ENCODE results near the gene CCDC127.
"Not testable (repeated sequence)": the region's sequence is repeated elsewhere in the genome, so short reads cannot be mapped to it uniquely, and the experiment has no call there.

CCDC127 gene

DNA sequence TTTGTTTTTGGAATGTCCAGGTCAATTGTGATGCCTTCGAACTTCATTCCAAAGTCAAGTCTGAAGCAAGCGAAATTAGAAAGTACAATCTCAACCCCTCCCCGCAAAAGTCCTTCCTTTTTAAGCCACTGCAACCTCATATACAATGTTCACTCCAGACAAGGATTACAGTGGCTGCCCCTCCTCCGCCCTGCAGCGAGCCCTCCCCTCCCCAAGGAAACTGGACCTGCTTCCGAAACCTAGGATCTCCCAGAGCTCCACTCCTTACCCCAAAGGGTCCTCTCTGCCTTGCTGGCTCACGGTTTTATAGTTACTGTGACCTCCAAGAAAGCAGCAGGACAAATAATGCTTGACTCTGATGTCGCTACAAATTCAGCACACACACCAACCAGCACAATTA, 16.3 kb downstream of the CCDC127 start:
- no peak overlapping the region for H3K9ac ChIP-seq (ENCODE audit: insufficient read length, low read depth)
- H3K36me3 ChIP-seq (ENCODE audit: insufficient read depth, insufficient read length, low read length) = peaks cover 44% of the 10 kb centered on the region
- H3K4me3 ChIP-seq (ENCODE audit: insufficient read length, low read depth) = no peak overlapping the region
- no peak for DNase-seq (ENCODE audit: low read depth, low spot score)
- no peaks in the 10 kb centered on the region for H3K9me3 ChIP-seq (ENCODE audit: insufficient read depth, low read length)
- H3K4me1 ChIP-seq (ENCODE audit: insufficient read depth, insufficient read length) = no peaks in the 10 kb centered on the region
- TF ChIP-seq SUZ12 (IDR thresholded peaks at IDR 0.05; ENCODE audit: extremely low read depth, insufficient read depth, insufficient read length) (no peak), ZNF274 (IDR thresholded peaks at IDR 0.05; ENCODE audit: low read depth, low read length) (no peak), YY1 (IDR thresholded peaks at IDR 0.05; ENCODE audit: insufficient read depth, insufficient read length) (no peak)
- H3K27me3 ChIP-seq (ENCODE audit: insufficient read depth, insufficient read length) = no peaks in the 10 kb centered on the region

DNA sequence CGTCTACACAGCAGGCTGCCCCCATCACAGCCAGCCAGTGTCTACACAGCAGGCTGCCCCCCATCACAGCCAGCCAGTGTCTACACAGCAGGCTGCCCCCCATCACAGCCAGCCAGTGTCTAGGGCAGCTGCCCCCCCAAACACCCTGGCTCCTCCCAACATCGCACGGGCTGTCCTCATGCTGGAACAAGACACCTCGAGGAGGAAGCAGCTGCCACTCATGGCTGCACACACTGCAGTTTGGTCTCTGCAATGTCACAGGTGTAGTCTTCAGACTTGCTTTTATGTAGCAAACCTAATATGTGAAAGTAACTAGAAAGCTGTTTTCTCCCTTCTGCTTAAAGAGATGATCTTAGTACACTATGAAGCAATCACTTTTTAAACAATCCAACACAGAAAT, 17.0 kb downstream of the CCDC127 start:
- no peak for TF ChIP-seq SUZ12 (IDR thresholded peaks at IDR 0.05; ENCODE audit: extremely low read depth, insufficient read depth, insufficient read length)

DNA sequence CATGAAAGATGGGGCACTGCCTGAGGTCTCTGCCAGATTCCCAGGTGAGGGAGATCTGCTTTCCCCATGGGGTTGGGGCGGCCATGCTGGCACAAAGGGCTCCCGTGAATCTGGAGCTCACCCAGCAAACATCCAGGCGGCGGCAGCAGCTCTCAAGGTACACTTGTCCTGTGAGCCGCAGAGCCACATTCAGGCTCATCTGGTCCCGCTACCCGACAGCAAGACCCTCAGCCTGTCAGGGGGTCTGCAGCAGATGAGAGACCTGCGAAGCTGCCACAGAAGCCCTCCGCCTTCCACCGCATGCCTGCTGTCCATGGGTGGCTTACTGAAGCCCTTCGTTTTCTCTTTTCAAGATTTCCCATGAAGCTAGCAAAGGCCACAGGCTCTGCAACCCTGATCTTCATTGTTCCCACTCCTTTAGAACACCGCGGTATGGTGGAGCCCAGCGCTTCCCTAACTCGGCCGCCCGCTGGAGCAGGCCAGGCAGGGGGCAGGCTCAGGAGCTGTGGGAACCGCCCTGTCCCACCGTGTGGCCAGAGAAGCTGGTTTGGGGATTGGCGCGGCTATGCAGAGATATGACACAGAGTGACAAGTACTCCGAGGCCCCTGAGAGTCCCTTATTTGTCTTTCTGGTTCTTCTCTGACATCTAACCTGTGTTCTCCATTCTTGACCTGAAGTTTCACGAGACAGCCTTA, 17.9 kb downstream of the CCDC127 start:
- Histone ChIP-seq H3K36me3 (ENCODE audit: insufficient read depth, insufficient read length, low read length) (peaks cover 32% of the 10 kb centered on the region), H3K9ac (ENCODE audit: insufficient read length, low read depth) (no peak overlapping the region)
- TF ChIP-seq YY1 (IDR thresholded peaks at IDR 0.05; ENCODE audit: insufficient read depth, insufficient read length) (no peak), ZNF274 (IDR thresholded peaks at IDR 0.05; ENCODE audit: low read depth, low read length) (no peak), SUZ12 (IDR thresholded peaks at IDR 0.05; ENCODE audit: extremely low read depth, insufficient read depth, insufficient read length) (no peak)

More for the DNA sequence above, 17.0 kb downstream of the CCDC127 start:
- DNase-seq (ENCODE audit: low read depth, low spot score) = no peak
- no peak overlapping the region for H3K4me3 ChIP-seq (ENCODE audit: insufficient read length, low read depth)
- no peaks in the 10 kb centered on the region for H3K9me3 ChIP-seq (ENCODE audit: insufficient read depth, low read length)
- H3K27me3 ChIP-seq (ENCODE audit: insufficient read depth, insufficient read length) = no peaks in the 10 kb centered on the region
- H3K4me1 ChIP-seq (ENCODE audit: insufficient read depth, insufficient read length) = no peaks in the 10 kb centered on the region
- H3K9ac ChIP-seq (ENCODE audit: insufficient read length, low read depth) = no peak overlapping the region
- H3K36me3 ChIP-seq (ENCODE audit: insufficient read depth, insufficient read length, low read length) = peaks cover 41% of the 10 kb centered on the region

GRCh38 chr5:199197-199949, 18.6 kb downstream of the CCDC127 start:
- Histone ChIP-seq H3K4me3 (ENCODE audit: insufficient read length, low read depth) (no peak overlapping the region), H3K4me1 (ENCODE audit: insufficient read depth, insufficient read length) (no peaks in the 10 kb centered on the region), H3K36me3 (ENCODE audit: insufficient read depth, insufficient read length, low read length) (peaks cover 25% of the 10 kb centered on the region), H3K9me3 (ENCODE audit: insufficient read depth, low read length) (no peaks in the 10 kb centered on the region), H3K9ac (ENCODE audit: insufficient read length, low read depth) (no peak overlapping the region), H3K27me3 (ENCODE audit: insufficient read depth, insufficient read length) (no peaks in the 10 kb centered on the region)
- TF ChIP-seq ZNF274 (IDR thresholded peaks at IDR 0.05; ENCODE audit: low read depth, low read length) = no peak
- no peak for TF ChIP-seq SUZ12 (IDR thresholded peaks at IDR 0.05; ENCODE audit: extremely low read depth, insufficient read depth, insufficient read length)
- TF ChIP-seq YY1 (IDR thresholded peaks at IDR 0.05; ENCODE audit: insufficient read depth, insufficient read length) = no peak
- DNase-seq (ENCODE audit: low read depth, low spot score) = no peak

More for the DNA sequence above, 17.9 kb downstream of the CCDC127 start:
- H3K9me3 ChIP-seq (ENCODE audit: insufficient read depth, low read length) = no peaks in the 10 kb centered on the region
- no peak overlapping the region for H3K4me3 ChIP-seq (ENCODE audit: insufficient read length, low read depth)
- H3K4me1 ChIP-seq (ENCODE audit: insufficient read depth, insufficient read length) = no peaks in the 10 kb centered on the region
- no peak for DNase-seq (ENCODE audit: low read depth, low spot score)
- H3K27me3 ChIP-seq (ENCODE audit: insufficient read depth, insufficient read length) = no peaks in the 10 kb centered on the region

- TF ChIP-seq SUZ12 (IDR thresholded peaks at IDR 0.05; ENCODE audit: extremely low read depth, insufficient read depth, insufficient read length) = no peak
- TF ChIP-seq YY1 (IDR thresholded peaks at IDR 0.05; ENCODE audit: insufficient read depth, insufficient read length) = no peak
- no peak for TF ChIP-seq ZNF274 (IDR thresholded peaks at IDR 0.05; ENCODE audit: low read depth, low read length)
- Histone ChIP-seq H3K36me3 (ENCODE audit: insufficient read depth, insufficient read length, low read length) (peaks cover 18% of the 10 kb centered on the region), H3K9me3 (ENCODE audit: insufficient read depth, low read length) (no peaks in the 10 kb centered on the region), H3K9ac (ENCODE audit: insufficient read length, low read depth) (no peak overlapping the region), H3K4me1 (ENCODE audit: insufficient read depth, insufficient read length) (no peaks in the 10 kb centered on the region), H3K4me3 (ENCODE audit: insufficient read length, low read depth) (no peak overlapping the region), H3K27me3 (ENCODE audit: insufficient read depth, insufficient read length) (no peaks in the 10 kb centered on the region)
- no peak for DNase-seq (ENCODE audit: low read depth, low spot score)
Measured at GRCh38 chr5:198516-199196, 19.3 kb downstream of the CCDC127 start.

DNA sequence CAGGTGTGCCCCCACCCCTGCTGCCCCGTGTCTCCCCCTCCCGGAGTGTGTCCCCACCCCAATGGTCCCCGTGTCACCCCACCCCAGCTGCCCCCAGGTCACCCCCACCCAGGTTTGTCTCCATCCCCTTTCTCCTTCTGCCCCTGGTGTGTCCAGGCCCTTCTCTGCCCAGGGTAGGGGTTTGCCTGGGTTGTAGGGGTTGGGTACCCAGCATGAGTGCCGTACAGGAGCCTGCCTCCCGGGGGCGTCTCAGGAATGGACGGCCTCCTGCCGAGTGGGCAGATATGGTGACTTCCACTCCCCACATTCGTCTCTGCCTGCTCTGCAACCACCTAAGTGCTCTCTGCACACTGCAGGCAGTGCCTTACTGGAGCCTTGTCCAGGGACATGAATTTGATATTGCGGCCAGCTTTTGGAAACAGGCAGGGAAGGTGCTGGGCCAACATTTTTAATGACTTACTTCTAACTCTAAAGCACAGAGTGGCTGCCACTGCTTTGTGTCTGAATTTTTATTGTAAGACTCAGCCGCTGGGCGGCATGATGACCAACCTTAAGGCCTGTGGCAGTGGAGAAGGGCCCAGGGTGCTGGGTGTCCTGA, 20.0 kb downstream of the CCDC127 start:
- Histone ChIP-seq H3K4me3 (ENCODE audit: insufficient read length, low read depth) (no peak overlapping the region), H3K36me3 (ENCODE audit: insufficient read depth, insufficient read length, low read length) (peaks cover 12% of the 10 kb centered on the region), H3K9ac (ENCODE audit: insufficient read length, low read depth) (no peak overlapping the region), H3K9me3 (ENCODE audit: insufficient read depth, low read length) (no peaks in the 10 kb centered on the region), H3K4me1 (ENCODE audit: insufficient read depth, insufficient read length) (no peaks in the 10 kb centered on the region), H3K27me3 (ENCODE audit: insufficient read depth, insufficient read length) (no peaks in the 10 kb centered on the region)
- DNase-seq (ENCODE audit: low read depth, low spot score) = no peak
- TF ChIP-seq SUZ12 (IDR thresholded peaks at IDR 0.05; ENCODE audit: extremely low read depth, insufficient read depth, insufficient read length) (no peak), ZNF274 (IDR thresholded peaks at IDR 0.05; ENCODE audit: low read depth, low read length) (no peak), YY1 (IDR thresholded peaks at IDR 0.05; ENCODE audit: insufficient read depth, insufficient read length) (no peak)

- not testable (repeated sequence) for H3K9ac ChIP-seq (ENCODE audit: insufficient read length, low read depth); H3K4me3 ChIP-seq (ENCODE audit: insufficient read length, low read depth); DNase-seq (ENCODE audit: low read depth, low spot score); H3K4me1 ChIP-seq (ENCODE audit: insufficient read depth, insufficient read length); H3K27me3 ChIP-seq (ENCODE audit: insufficient read depth, insufficient read length); H3K36me3 ChIP-seq (ENCODE audit: insufficient read depth, insufficient read length, low read length); H3K9me3 ChIP-seq (ENCODE audit: insufficient read depth, low read length)
Measured at GRCh38 chr5:197031-197430, 20.9 kb downstream of the CCDC127 start.
